Nephron (organoid): ENCODE data around the gene IDH2.

Experiments
- H3K27ac Mint-ChIP-seq, 3 experiments: 2 replicates each; pipeline ENCODE4 v1.8.0; 2020; ENCODE audit warnings: mixed read lengths in 3 of 3, mild to moderate bottlenecking in 2 of 3, moderate library complexity in 1 of 3
- H3K27me3 Mint-ChIP-seq: 2 replicates; pipeline ENCODE4 v1.8.0; 2021; ENCODE audit warnings: low read depth, mild to moderate bottlenecking, moderate library complexity, mixed read lengths
- H3K36me3 Mint-ChIP-seq: 2 replicates; pipeline ENCODE4 v1.8.0; 2020; ENCODE audit warnings: low read depth, mixed read lengths
- H3K4me1 Mint-ChIP-seq: 2 replicates; pipeline ENCODE4 v1.8.0; 2020; ENCODE audit warnings: mixed read lengths
- H3K4me3 Mint-ChIP-seq, 3 experiments: 2 replicates each; pipeline ENCODE4 v1.8.0; 2020; ENCODE audit warnings: mild to moderate bottlenecking in 3 of 3, mixed read lengths in 3 of 3, moderate library complexity in 2 of 3
- H3K9me3 Mint-ChIP-seq: 2 replicates; pipeline ENCODE4 v1.8.0; 2020; ENCODE audit warnings: mixed read lengths
- TF ChIP-seq, protein P1 (sequence below), 3 experiments: fragments of 200-600 bp; sonication (generic); IDR thresholded peaks; one replicate each; pipeline ENCODE4 v1.5.0; 2021; ENCODE audit warnings: antibody characterized with exemption in 3 of 3; ENCODE audit not compliant: unreplicated experiment in 3 of 3

The IDH2 gene

DNA sequence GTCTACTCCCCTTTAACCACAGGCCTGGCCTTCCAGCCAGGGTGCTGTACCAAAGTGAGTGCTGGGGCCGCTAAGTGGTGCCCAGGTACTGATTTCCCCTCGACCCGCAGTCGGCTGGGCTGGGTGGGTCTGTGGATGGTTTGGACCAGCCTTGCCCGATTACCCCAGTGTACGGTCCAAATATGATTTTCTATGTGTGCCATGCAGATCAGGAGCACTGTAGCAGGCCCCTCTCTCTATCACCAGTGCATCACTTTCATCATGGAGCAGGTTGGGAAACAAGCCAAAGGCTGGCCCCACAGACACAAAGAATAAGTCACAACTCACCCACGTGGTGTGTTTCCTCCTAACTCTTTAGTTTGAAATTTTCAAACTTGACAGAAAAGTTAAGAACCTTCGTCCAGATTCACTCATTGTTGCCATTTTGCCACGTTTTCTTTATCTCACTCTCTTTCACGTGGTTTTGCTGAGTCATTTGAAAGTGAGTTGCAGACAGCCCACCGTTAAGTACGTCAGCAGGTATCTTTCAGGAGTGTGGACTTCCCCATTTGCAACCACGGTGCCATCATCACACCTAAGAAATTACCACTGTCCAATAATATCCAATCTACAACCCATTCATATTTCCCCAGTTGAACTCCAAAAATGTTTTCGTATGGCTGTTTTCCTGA lies 64.2 kb downstream of the IDH2 start:
- H3K27ac Mint-ChIP-seq = peak overlapping the region; percentile 16 to 59 (median 40)
- H3K27me3 Mint-ChIP-seq = no peaks in the 10 kb centered on the region
- no peaks in the 10 kb centered on the region for H3K9me3 Mint-ChIP-seq
- peaks cover 66% of the 10 kb centered on the region for H3K4me1 Mint-ChIP-seq
- H3K4me3 Mint-ChIP-seq = no peak overlapping the region
- no peaks in the 10 kb centered on the region for H3K36me3 Mint-ChIP-seq
- TF ChIP-seq, protein P1, sequence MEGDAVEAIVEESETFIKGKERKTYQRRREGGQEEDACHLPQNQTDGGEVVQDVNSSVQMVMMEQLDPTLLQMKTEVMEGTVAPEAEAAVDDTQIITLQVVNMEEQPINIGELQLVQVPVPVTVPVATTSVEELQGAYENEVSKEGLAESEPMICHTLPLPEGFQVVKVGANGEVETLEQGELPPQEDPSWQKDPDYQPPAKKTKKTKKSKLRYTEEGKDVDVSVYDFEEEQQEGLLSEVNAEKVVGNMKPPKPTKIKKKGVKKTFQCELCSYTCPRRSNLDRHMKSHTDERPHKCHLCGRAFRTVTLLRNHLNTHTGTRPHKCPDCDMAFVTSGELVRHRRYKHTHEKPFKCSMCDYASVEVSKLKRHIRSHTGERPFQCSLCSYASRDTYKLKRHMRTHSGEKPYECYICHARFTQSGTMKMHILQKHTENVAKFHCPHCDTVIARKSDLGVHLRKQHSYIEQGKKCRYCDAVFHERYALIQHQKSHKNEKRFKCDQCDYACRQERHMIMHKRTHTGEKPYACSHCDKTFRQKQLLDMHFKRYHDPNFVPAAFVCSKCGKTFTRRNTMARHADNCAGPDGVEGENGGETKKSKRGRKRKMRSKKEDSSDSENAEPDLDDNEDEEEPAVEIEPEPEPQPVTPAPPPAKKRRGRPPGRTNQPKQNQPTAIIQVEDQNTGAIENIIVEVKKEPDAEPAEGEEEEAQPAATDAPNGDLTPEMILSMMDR (IDR thresholded peaks at IDR 0.05; ENCODE audit: unreplicated experiment in 3 of 3) = no peak

DNA sequence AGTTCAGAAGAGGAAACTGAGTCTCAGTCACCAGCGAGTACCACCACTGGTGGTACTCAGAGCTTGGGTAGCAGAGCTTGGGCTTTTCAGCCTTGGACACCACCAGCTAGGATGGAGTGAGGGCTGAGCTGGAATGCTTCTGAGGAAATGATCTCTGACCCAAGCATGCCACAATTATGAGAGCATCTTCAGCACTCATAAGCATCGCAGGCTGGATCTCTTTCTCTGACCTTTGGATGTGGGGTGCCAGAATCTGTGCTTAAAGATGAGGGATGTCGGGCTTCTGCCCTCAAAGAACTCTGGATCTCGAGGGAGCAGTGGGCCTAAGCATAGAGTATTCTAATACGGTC lies 64.8 kb downstream of the IDH2 start:
- Mint-ChIP-seq H3K4me1 (peaks cover 69% of the 10 kb centered on the region), H3K9me3 (no peaks in the 10 kb centered on the region), H3K36me3 (no peaks in the 10 kb centered on the region), H3K27me3 (no peaks in the 10 kb centered on the region), H3K27ac (peak overlapping the region in 2 of 3 experiments; percentile 39 to 59), H3K4me3 (no peak overlapping the region)
- TF ChIP-seq, protein P1 (IDR thresholded peaks at IDR 0.05; ENCODE audit: unreplicated experiment in 3 of 3) = no peak

DNA sequence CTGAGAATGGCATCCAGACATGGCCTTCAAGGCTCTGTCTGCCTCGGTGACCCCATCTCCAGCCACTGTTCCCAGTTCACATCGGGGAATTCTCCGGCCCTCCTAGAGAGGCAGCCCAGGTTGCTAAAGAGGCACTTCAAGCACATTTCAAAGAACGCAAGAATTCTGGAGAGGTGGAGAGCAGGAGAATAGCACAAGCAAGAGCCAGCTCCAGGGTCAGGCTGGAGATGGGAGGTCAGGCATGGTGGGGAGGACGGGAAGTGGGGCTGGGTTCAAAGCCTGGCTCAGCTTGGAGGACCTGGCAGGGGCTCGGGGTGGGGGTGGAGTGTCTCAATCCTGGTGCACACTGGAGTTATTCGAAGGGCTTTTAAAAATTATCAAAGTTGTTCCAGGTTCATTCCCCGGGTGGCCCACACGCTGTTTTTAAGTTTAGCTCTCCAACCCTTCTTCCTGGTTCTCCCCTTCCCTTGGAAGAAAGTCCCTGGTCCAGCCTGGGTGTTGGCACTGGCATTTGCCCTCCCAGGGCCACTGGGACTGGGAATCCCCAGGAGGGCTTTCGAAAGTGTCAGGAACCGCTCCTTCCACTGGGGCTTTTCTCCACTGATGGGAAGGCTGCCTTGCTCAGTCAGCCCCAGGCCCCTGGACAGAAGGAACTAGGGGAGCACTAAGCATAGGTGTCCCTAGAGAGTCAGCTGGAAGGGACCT lies 65.3 kb downstream of the IDH2 start:
- H3K36me3 Mint-ChIP-seq = no peaks in the 10 kb centered on the region
- no peaks in the 10 kb centered on the region for H3K9me3 Mint-ChIP-seq

DNA sequence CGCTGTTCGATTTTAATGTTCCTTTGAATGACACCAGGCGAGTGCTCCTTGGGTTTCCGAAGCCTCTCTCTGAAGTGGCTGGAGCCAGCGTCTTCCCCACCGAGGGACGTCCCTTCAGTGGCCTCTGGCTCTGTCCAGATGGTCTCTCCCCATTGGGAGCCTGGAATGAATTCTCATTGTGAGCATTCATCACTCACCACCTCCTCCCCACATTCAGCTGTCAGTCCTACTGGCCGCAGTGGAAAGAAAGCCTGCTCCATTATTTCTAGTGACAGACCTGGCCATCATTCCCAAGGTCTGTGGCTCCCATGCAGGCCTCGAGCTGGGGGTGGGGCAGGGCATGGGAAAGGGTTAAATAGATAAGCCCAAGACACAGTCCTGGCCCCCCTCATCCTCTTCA lies 65.9 kb downstream of the IDH2 start:
- no peaks in the 10 kb centered on the region for H3K36me3 Mint-ChIP-seq
- H3K4me1 Mint-ChIP-seq = peaks cover 65% of the 10 kb centered on the region
- no peaks in the 10 kb centered on the region for H3K27me3 Mint-ChIP-seq
- H3K4me3 Mint-ChIP-seq = peak overlapping the region in 1 of 3 experiments; percentile 35
- peak overlapping the region; percentile 3 to 41 (median 17) for H3K27ac Mint-ChIP-seq
- TF ChIP-seq, protein P1 (IDR thresholded peaks at IDR 0.05; ENCODE audit: unreplicated experiment in 3 of 3) = no peak
- no peaks in the 10 kb centered on the region for H3K9me3 Mint-ChIP-seq

More for the DNA sequence above, 65.3 kb downstream of the IDH2 start:
- Mint-ChIP-seq H3K27ac (peak overlapping the region in 2 of 3 experiments; percentile 59 to 68), H3K4me1 (peaks cover 69% of the 10 kb centered on the region), H3K27me3 (no peaks in the 10 kb centered on the region), H3K4me3 (no peak overlapping the region)
- TF ChIP-seq, protein P1 (IDR thresholded peaks at IDR 0.05; ENCODE audit: unreplicated experiment in 3 of 3) = no peak

DNA sequence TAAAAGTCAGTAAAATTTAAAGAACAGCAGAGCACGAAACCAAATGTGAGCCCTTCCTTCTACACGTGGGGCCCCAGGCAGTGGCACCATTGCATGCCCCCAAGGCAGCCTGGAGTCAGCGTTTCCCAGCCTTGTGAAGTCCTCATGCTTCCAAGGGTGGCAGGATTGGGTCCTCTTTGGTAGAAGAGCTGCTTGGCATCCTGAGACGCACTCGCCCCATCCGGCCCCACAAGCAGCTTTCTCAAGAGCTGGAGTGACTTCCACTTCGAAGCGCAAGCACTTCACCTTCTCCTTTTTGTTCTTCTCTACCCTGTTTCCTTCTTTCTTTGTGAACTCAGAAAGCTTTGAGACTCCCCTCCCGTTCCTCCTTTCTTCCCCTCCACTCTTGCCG lies 66.4 kb downstream of the IDH2 start:
- Mint-ChIP-seq H3K4me1 (peaks cover 60% of the 10 kb centered on the region), H3K27me3 (no peaks in the 10 kb centered on the region), H3K4me3 (no peak overlapping the region), H3K36me3 (no peaks in the 10 kb centered on the region), H3K9me3 (no peaks in the 10 kb centered on the region), H3K27ac (peak overlapping the region; percentile 3 to 41 (median 17))
- TF ChIP-seq, protein P1 (IDR thresholded peaks at IDR 0.05; ENCODE audit: unreplicated experiment in 3 of 3) = no peak
